WERI-Rb-1 (cell line): ENCODE results near the gene ADAMTSL2.
A peak's percentile ranks its signal among the peaks of the same experiment; 100 is the strongest.

Experiments used
- DNase-seq: peaks from one replicate; pipeline ENCODE4 v3.0.0-alpha.2; 2020
- H3K27ac ChIP-seq: fragments of 250-450 bp; sonication (Bioruptor Pico); 2 replicates; pipeline ENCODE4 v1.5.1; 2020; ENCODE audit warnings: mild to moderate bottlenecking, moderate library complexity
- H3K27me3 ChIP-seq: fragments of 250-450 bp; sonication (Bioruptor Pico); 2 replicates; pipeline ENCODE4 v1.5.1; 2021; ENCODE audit warnings: mild to moderate bottlenecking, low read depth, moderate library complexity; ENCODE audit not compliant: insufficient read depth, severe bottlenecking
- H3K36me3 ChIP-seq: fragments of 250-450 bp; sonication (Bioruptor Pico); 2 replicates; pipeline ENCODE4 v1.5.1; 2020; ENCODE audit warnings: mild to moderate bottlenecking, moderate library complexity
- H3K4me3 ChIP-seq: 2 replicates; pipeline ENCODE4 v1.5.1; 2011; ENCODE audit warnings: low read depth, mild to moderate bottlenecking, control low read depth, low read length
- H3K9me3 ChIP-seq: fragments of 250-450 bp; sonication (Bioruptor Pico); 2 replicates; pipeline ENCODE4 v1.5.1; 2021; ENCODE audit warnings: mild to moderate bottlenecking, moderate library complexity; ENCODE audit not compliant: severe bottlenecking
- TF ChIP-seq, protein P1 (sequence below): IDR thresholded peaks from 2 replicates; pipeline ENCODE4 v1.5.1; 2011; ENCODE audit warnings: low read depth, mild to moderate bottlenecking, control low read depth, inconsistent platforms, low read length

The ADAMTSL2 gene

DNA sequence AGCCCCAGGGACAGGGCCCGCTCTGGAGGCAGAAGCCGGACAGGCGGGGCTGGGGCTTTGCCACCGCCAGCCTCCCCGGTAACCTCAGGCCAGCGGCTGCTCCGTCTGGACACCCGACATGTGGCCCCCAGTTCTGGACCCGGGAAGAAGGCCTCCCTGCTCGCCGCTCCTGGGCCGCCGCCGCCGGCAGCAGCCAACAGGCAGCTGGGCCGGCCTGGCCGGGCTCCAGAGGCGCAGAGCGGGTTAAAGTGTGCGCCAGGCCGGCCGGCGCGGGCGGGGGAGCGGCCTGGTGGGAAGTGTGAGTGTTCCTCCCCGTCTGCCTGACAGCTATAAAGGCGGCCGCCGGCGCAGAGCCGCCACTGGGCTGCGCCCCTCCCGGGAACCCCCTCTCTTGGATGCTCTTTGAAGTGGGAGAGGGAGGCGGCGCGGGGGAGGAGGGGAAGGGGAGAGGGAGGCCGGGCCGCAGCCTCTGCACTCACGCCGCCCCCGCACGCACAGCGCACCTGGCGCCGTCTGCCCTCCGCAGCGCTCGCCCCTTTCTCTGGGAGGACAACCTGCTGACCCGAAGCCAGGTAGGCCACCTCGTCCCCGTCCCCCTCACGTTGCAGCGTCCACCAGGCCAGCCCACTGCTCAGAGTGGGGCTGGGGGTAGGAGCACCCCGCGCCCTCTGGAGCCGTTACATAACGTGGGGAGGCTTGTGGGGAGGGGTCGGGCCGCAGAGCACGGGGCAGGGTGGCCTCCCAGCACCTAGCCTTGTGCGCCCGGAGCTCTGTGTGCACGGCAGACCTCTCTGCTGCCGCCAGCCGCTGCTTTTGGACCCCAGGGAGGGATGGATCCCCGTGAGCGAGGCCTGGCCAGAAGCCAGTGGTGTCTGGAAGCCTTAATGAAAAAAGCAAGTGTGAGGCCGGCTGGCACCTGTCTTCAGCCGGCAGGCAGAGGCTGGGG, at the start of gene ADAMTSL2:
ADAMTSL2 (plus strand) TSS at position 359 of the 946 bp plus-strand sequence. CDS start 2,009 bp downstream, outside the sequence.
- Histone ChIP-seq H3K27me3 (no peaks in the 10 kb centered on the region), H3K36me3 (no peaks in the 10 kb centered on the region), H3K27ac (peak within 1 kb of the TSS; percentile 50), H3K4me3 (no peak within 1 kb of the TSS), H3K9me3 (no peaks in the 10 kb centered on the region)
- DNase-seq = no peak
- TF ChIP-seq, protein P1, sequence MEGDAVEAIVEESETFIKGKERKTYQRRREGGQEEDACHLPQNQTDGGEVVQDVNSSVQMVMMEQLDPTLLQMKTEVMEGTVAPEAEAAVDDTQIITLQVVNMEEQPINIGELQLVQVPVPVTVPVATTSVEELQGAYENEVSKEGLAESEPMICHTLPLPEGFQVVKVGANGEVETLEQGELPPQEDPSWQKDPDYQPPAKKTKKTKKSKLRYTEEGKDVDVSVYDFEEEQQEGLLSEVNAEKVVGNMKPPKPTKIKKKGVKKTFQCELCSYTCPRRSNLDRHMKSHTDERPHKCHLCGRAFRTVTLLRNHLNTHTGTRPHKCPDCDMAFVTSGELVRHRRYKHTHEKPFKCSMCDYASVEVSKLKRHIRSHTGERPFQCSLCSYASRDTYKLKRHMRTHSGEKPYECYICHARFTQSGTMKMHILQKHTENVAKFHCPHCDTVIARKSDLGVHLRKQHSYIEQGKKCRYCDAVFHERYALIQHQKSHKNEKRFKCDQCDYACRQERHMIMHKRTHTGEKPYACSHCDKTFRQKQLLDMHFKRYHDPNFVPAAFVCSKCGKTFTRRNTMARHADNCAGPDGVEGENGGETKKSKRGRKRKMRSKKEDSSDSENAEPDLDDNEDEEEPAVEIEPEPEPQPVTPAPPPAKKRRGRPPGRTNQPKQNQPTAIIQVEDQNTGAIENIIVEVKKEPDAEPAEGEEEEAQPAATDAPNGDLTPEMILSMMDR = no peak

DNA sequence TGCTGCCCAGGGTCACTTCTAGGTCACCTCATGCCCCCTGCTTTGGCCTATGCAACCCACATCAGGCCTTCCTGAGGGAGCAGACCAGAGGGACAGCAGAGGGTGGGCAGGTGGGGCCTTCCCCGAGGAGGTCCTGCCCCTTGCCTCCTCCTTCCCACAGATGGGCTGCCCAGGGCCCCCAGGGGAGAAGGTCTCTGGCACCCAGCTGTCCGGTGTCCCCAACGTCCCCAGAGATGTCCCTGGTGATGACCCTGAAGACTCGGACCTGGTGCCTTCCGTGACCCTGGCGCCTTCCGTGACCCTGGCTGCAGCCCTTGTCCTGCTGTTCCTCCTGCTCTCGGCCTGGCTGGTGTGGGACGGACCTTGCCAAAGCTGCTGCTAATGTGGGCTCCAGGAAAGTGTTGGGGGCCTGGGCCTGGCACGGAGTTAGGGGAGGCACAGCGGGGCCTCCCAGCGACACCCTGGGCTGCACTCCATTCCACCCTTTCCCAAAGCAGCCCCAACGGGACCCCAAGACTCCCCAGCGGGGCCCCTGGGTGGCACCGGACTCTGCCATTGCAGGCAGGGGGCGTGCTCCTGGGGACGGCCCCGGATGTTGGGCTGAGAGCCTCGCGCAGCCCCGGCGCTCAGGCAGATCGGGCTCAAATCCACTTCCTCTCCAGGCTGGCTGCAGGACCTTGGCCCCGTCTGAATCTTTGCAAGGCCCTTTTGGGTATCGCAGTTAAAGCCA, 48.8 kb upstream of the ADAMTSL2 start:
- no peaks in the 10 kb centered on the region for H3K9me3 ChIP-seq
- H3K27ac ChIP-seq = no peak overlapping the region
- no peaks in the 10 kb centered on the region for H3K36me3 ChIP-seq
- TF ChIP-seq, protein P1 = 0 out of 2 replicates have a peak, but pooled peaks have one; percentile 3
- H3K27me3 ChIP-seq = no peaks in the 10 kb centered on the region
- no peak overlapping the region for H3K4me3 ChIP-seq
- no peak for DNase-seq

DNA sequence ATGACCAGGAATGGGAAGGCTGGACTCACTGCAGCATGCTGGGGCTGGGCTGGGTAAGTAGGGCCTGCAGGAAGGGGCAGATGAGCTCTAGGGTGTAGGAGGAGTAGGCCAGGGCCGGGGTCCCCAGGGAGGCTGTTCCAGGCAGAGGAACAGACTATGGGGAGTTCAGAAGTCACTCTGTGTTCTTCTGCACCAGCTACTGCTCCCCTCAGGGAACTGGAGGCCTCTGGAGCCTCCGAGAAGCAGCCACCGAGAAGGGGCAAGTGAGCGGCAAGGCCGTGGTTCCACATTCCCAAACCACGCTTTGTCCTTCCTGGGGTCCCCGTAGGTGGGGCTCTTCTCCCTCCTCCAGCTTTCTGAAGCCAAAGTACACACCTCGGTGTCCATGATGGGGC, 47.2 kb upstream of the ADAMTSL2 start:
- no peak for DNase-seq
- H3K36me3 ChIP-seq = no peaks in the 10 kb centered on the region
- H3K27me3 ChIP-seq = no peaks in the 10 kb centered on the region
- H3K27ac ChIP-seq = no peak overlapping the region
- no peaks in the 10 kb centered on the region for H3K9me3 ChIP-seq
- H3K4me3 ChIP-seq = no peak overlapping the region
- TF ChIP-seq, protein P1 = no peak

DNA sequence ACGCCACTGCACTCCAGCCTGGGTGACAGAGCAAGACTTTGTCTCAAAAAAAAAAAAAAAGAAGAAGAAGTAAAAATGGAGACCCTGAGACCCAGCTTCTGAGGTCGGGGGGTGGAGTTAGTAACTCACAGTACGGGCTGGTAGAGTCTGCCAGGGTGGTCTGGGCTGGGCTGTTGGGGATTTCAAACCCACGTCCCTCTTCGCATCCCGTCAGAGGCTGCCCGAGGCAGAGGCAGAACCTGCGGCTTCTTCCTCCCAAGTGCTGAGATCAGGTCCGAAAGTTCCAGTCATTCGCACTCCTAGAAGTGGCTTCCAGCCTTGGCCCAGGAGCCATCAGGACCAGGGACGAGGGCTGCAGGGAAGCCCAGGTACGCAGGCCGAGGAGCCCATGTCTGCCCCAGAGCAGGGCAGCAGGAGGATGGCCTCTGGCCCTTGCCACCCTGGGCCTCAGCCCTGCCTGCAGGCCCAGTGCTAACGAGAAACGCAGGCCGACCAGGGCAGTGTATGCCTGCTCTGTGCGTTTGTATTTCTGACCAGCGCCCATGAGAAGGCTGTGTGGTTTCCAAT, 45.7 kb upstream of the ADAMTSL2 start:
- Histone ChIP-seq H3K36me3 (no peaks in the 10 kb centered on the region), H3K27ac (no peak overlapping the region), H3K4me3 (no peak overlapping the region), H3K27me3 (no peaks in the 10 kb centered on the region), H3K9me3 (no peaks in the 10 kb centered on the region)
- DNase-seq = no peak
- TF ChIP-seq, protein P1 = no peak

DNA sequence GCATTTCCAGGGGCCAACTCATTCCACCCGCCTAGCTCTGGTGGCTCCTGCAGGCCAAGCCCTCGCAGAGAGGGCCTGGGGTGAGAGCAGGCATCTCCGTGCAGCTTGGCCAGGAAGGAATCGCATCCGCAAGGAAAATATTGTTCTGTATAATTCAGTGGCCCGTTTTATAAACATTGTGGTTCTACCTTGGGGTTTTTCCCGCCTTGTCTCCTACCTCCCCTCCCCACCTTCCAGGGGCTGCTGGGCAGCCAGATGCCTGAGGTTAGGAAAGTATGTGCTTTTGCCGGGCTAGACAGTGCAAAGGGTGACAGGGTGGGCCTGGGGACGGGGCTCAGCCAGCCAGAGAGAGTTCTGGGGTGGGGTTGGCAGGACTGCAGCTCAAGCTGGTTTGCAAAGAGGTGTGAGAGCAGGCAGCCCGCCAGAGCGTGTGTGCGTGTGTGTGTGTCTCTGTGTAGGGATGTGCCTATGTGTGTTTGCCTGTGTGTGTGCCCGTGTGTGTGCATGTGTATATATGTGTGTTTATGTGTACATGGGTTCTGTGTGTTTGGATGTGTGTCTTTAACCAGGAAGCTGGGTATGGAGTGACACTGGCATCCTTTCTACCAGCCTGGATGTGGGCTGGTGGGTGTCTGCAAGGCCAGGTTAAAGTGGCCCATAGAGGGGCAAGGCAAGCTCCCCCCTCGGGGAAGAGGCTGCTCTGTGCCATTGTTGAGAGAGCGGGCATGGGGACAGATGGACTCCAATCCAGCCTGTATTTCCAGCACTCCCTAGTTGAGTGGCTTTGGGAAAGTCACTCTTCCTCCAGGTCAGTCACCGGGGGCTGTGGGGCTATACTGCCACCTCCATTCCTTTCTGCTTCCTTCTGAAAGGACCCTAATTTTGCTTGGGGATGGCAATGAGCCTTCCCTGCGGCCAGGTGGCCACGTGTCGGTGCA, 45.0 kb upstream of the ADAMTSL2 start:
- no peaks in the 10 kb centered on the region for H3K27me3 ChIP-seq
- DNase-seq = no peak
- no peaks in the 10 kb centered on the region for H3K9me3 ChIP-seq
- H3K4me3 ChIP-seq = no peak overlapping the region
- TF ChIP-seq, protein P1 = no peak
- H3K36me3 ChIP-seq = no peaks in the 10 kb centered on the region
- no peak overlapping the region for H3K27ac ChIP-seq
